Measurements from ENCODE around the gene EPB41L5.

GRCh38 chr2:120094795-120095194 lies 81.9 kb downstream of the EPB41L5 start:
- no peak for TF ChIP-seq POLR2AphosphoS5 (IDR thresholded peaks at IDR 0.05; ENCODE audit: low read depth, low read length)
- no peak for TF ChIP-seq SIN3A (IDR thresholded peaks at IDR 0.05; ENCODE audit: borderline replicate concordance, insufficient read depth, low read length)
- TF ChIP-seq TAF1 (IDR thresholded peaks at IDR 0.05; ENCODE audit: borderline replicate concordance, insufficient read depth, low read length) = no peak
- no peak for TF ChIP-seq REST (IDR thresholded peaks at IDR 0.05; ENCODE audit: insufficient read depth in 1 of 2, low read depth in 2 of 2, low read length in 2 of 2)
